Activated T-cell treated with anti-CD3 and anti-CD28 coated beads, Interleukin-2, amount 50 U/mL, for 72 hours (primary cell): Measurements from ENCODE around the gene MEX3A. TPM values are rescaled to one million over a fixed set of nuclear protein-coding genes. Genes with fewer than 3 reads are reported as not detected.
"Not testable (repeated sequence)": the region's sequence is repeated elsewhere in the genome, so short reads cannot be mapped to it uniquely, and the experiment has no call there.

Experiments
- ATAC-seq, 2 donors: fragments of 150-1000 bp; cut with Tn5 transposase; replicated peaks in 1 of 2; 2 replicates each; pipeline ENCODE4 v1.10.0; 2021; ENCODE audit warnings: moderate library complexity in 2 of 2, mild to moderate bottlenecking in 1 of 2
- DNase-seq, 2 donors: peaks; one replicate each; pipeline ENCODE4 v3.0.0; 2021 to 2022; ENCODE audit warnings: mixed read lengths in 1 of 2
- H3K27ac Mint-ChIP-seq: one replicate; pipeline ENCODE4 v1.8.0; 2022; ENCODE audit warnings: mild to moderate bottlenecking, moderate library complexity, mixed read lengths
- H3K27me3 Mint-ChIP-seq: one replicate; pipeline ENCODE4 v1.8.0; 2022; ENCODE audit warnings: low read depth, mixed read lengths
- H3K36me3 Mint-ChIP-seq, 2 donors: one replicate each; pipeline ENCODE4 v1.8.0; 2022; ENCODE audit warnings: mixed read lengths in 2 of 2, mild to moderate bottlenecking in 1 of 2; ENCODE audit not compliant: insufficient read depth in 2 of 2
- H3K4me1 Mint-ChIP-seq: one replicate; pipeline ENCODE4 v1.8.0; 2022; ENCODE audit warnings: low read depth, mixed read lengths
- H3K4me3 Mint-ChIP-seq, 2 donors: one replicate each; pipeline ENCODE4 v1.8.0; 2022; ENCODE audit warnings: mild to moderate bottlenecking in 2 of 2, mixed read lengths in 2 of 2, moderate library complexity in 2 of 2
- H3K9me3 Mint-ChIP-seq, 2 donors: one replicate each; pipeline ENCODE4 v1.8.0; 2022; ENCODE audit warnings: mixed read lengths in 2 of 2
- total RNA-seq, 2 donors: library from RNA; stranded (reverse); gene quantifications; one replicate each; pipeline ENCODE4 v1.2.3, GENCODE V29; 2022

Gene MEX3A
- total RNA-seq, 2 donors from 2014 or later, result 0.31 to 0.97 TPM

DNA sequence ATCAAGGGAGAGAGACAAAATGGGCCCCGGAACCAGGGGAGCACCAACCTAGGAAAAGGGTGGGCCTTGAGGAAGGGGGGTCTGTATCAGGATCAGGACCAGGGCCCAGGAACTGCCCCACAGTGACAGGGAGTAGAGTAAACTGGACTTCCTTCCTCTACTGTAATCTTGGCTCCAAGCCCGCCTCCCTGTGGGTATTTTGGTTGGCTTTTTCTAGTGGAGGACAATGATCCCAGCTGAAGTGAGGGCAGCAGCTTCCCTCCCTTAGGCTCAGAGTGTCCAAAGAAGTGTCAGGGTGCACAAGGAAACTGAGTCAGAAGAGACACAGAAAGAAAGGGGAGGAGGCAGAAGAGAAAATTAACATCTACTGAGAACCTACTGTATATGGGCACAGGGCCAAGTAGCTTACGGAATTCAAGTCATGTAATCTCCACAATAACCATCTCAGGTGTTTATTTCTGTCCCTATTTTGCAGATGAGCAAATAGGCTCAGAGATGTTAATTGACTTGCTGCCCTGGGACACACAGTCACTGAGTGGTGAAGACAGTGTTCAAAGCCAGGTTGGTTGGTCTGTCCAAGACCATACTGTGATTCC, 33.5 kb downstream of the MEX3A start:
- no peak for ATAC-seq
- H3K36me3 Mint-ChIP-seq, result peaks cover 0 to 10% of the 10 kb centered on the region in 2 donors
- H3K9me3 Mint-ChIP-seq, result no peaks in the 10 kb centered on the region
- peaks cover 17% of the 10 kb centered on the region for H3K4me1 Mint-ChIP-seq
- H3K27ac Mint-ChIP-seq, result no peak overlapping the region
- DNase-seq, result no peak
- H3K27me3 Mint-ChIP-seq, result no peaks in the 10 kb centered on the region
- no peak overlapping the region for H3K4me3 Mint-ChIP-seq

DNA sequence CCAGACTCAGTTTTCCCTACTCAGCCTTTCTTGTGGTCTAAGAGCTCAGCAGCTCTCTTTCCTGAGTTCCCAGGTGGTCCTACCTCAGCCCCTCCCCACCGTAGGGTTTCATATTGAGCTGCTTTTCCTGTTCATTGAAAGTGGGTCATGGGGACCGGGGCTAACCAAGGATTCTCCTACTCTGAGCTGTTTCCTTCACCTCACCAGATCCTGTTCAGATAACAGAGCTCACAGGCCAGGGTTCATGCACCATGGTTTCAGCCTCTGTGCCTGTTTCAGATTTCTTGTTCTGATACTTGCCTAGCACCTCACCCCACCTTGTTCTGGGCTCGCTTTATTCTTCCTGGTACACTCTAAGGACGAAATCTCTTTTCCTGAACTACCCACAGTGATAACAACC, 37.2 kb downstream of the MEX3A start:
- Mint-ChIP-seq H3K36me3 (peaks cover 0 to 15% of the 10 kb centered on the region in 2 donors), H3K9me3 (no peaks in the 10 kb centered on the region), H3K27me3 (no peaks in the 10 kb centered on the region), H3K27ac (no peak overlapping the region), H3K4me1 (no peaks in the 10 kb centered on the region), H3K4me3 (no peak overlapping the region)
- DNase-seq (no peak), ATAC-seq (peak in 1 of 2 donors; percentile 64)

GRCh38 chr1:156042828-156043227, 39.4 kb downstream of the MEX3A start:
- Mint-ChIP-seq H3K27me3 (no peaks in the 10 kb centered on the region), H3K4me1 (no peaks in the 10 kb centered on the region), H3K9me3 (no peaks in the 10 kb centered on the region), H3K36me3 (peaks cover 0 to 9% of the 10 kb centered on the region in 2 donors), H3K27ac (no peak overlapping the region), H3K4me3 (no peak overlapping the region)
- DNase-seq (no peak), ATAC-seq (no peak)

- not testable (repeated sequence) for H3K27me3 Mint-ChIP-seq, H3K9me3 Mint-ChIP-seq, H3K36me3 Mint-ChIP-seq
These were observed 47.3 kb downstream of the MEX3A start for GRCh38 chr1:156034991-156035390.

GRCh38 chr1:156033011-156033410, 49.3 kb downstream of the MEX3A start:
- no peaks in the 10 kb centered on the region for H3K27me3 Mint-ChIP-seq
- no peaks in the 10 kb centered on the region for H3K4me1 Mint-ChIP-seq
- no peak for DNase-seq
- H3K9me3 Mint-ChIP-seq, result no peaks in the 10 kb centered on the region
- peaks cover 0 to 1% of the 10 kb centered on the region in 2 donors for H3K36me3 Mint-ChIP-seq
- no peak for ATAC-seq
- no peak overlapping the region for H3K27ac Mint-ChIP-seq
- no peak overlapping the region for H3K4me3 Mint-ChIP-seq

More at GRCh38 chr1:156034991-156035390, 47.3 kb downstream of the MEX3A start:
- not testable (repeated sequence) for ATAC-seq, H3K4me1 Mint-ChIP-seq, H3K27ac Mint-ChIP-seq, DNase-seq, H3K4me3 Mint-ChIP-seq

DNA sequence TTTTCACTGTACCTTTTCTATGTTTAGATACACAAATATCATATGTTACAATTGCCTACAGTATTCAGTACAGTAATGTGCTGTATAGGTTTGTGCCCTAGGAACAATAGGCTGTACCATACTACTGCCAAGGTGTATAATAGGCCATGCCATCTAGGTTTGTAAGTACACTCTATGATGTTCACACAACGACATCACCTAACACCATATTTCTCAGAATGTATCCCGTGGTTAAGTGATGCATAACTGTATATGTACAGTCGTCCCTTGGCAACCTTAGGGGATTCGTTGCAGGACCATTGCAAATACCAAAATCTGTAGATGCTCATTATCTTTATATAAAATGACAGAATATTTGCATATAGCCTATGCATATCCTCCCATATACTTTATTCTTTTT, 55.7 kb downstream of the MEX3A start:
- Mint-ChIP-seq H3K4me1 (peaks cover 9% of the 10 kb centered on the region), H3K36me3 (no peaks in the 10 kb centered on the region), H3K27me3 (peaks cover 7% of the 10 kb centered on the region), H3K27ac (no peak overlapping the region), H3K4me3 (no peak overlapping the region), H3K9me3 (no peaks in the 10 kb centered on the region)
- ATAC-seq (peak; percentile 86 to 88), DNase-seq (peak in 1 of 2 donors; percentile 8)

GRCh38 chr1:156025876-156026275, 56.4 kb downstream of the MEX3A start:
- Mint-ChIP-seq H3K27me3 (peaks cover 7% of the 10 kb centered on the region), H3K27ac (no peak overlapping the region), H3K36me3 (no peaks in the 10 kb centered on the region), H3K9me3 (no peaks in the 10 kb centered on the region), H3K4me3 (no peak overlapping the region), H3K4me1 (peaks cover 13% of the 10 kb centered on the region)
- peak; percentile 51 to 56 for DNase-seq
- ATAC-seq, result peak; percentile 77 to 82

DNA sequence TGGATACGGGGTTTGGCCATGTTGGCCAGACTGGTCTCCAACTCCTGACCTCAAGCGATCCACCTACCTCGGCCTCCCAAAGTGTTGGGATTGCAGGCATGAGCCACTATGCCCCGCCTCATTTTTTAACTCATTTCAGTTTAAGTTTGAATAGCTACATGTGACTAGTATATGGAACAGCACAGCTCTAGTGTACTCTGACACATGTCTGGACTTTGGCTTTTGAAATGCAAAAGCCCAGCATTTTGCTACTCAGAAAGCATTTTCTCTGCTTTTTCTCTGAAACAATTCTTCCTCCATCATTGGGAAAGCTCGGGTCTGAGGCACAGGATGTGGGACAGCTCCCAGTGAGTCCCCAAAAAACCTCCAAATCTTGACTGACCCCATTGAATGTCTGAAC, 57.5 kb downstream of the MEX3A start:
- Mint-ChIP-seq H3K4me3 (no peak overlapping the region), H3K36me3 (peaks cover 8% of the 10 kb centered on the region in 2 donors), H3K27me3 (peaks cover 7% of the 10 kb centered on the region), H3K4me1 (peaks cover 21% of the 10 kb centered on the region), H3K27ac (no peak overlapping the region), H3K9me3 (no peaks in the 10 kb centered on the region)
- DNase-seq (no peak), ATAC-seq (no peak)

Other genes with a start within 250 kb of the MEX3A start
- gene GON4L, start 225.3 kb downstream of the MEX3A start, total RNA-seq, result 10 to 100 TPM; 62.8 to 67.3 TPM
- gene SYT11, start 222.9 kb downstream of the MEX3A start, total RNA-seq, result 10 to 100 TPM; 30.6 to 35.3 TPM
- gene RIT1, start 171.1 kb downstream of the MEX3A start, total RNA-seq, result 10 to 100 TPM; 31.7 to 33.8 TPM
- gene KHDC4, start 148.1 kb downstream of the MEX3A start, total RNA-seq, result 10 to 100 TPM; 93.3 to 98.7 TPM
- not detected for gene RXFP4, start 140.8 kb downstream of the MEX3A start, total RNA-seq
- 100 to 1,000 TPM; 152 to 163 TPM for gene ARHGEF2, start 103.9 kb downstream of the MEX3A start, total RNA-seq
- 100 to 1,000 TPM; 193 to 234 TPM for gene SSR2, start 61.5 kb downstream of the MEX3A start, total RNA-seq
- gene UBQLN4, start 28.7 kb downstream of the MEX3A start, total RNA-seq, result 10 to 100 TPM; 31.4 to 42.6 TPM
- 10 to 100 TPM; 58.7 to 61.8 TPM for gene LAMTOR2, start 27.7 kb downstream of the MEX3A start, total RNA-seq
- under 1 TPM; 0.53 to 0.95 TPM for gene RAB25, start 21.3 kb downstream of the MEX3A start, total RNA-seq
- gene LMNA, start 32.2 kb upstream of the MEX3A start, total RNA-seq, result 100 to 1,000 TPM; 125 to 159 TPM
- 10 to 100 TPM; 63.7 to 80.3 TPM for gene SEMA4A, start 71.1 kb upstream of the MEX3A start, total RNA-seq
- 10 to 100 TPM; 52.3 to 71.0 TPM for gene SLC25A44, start 111.6 kb upstream of the MEX3A start, total RNA-seq
- 100 to 1,000 TPM; 122 to 127 TPM for gene PMF1, start 130.5 kb upstream of the MEX3A start, total RNA-seq
- 1 to 10 TPM; 6.8 to 7.4 TPM for gene BGLAP, start 159.7 kb upstream of the MEX3A start, total RNA-seq
- 10 to 100 TPM in 1 of 2 donors, 1 to 10 TPM in 1; 9.6 to 10.4 TPM for gene PAQR6, start 165.6 kb upstream of the MEX3A start, total RNA-seq
- gene SMG5, start 200.4 kb upstream of the MEX3A start, total RNA-seq, result 10 to 100 TPM; 77.0 to 79.7 TPM
- 10 to 100 TPM; 18.7 to 23.9 TPM for gene TMEM79, start 201.9 kb upstream of the MEX3A start, total RNA-seq
- 10 to 100 TPM; 14.9 to 19.0 TPM for gene GLMP, start 213.2 kb upstream of the MEX3A start, total RNA-seq
- gene VHLL, start 216.8 kb upstream of the MEX3A start, total RNA-seq, result under 1 TPM; 0.65 to 0.91 TPM